ENCODE data around the gene MAD2L2. TPM values are rescaled to one million over a fixed set of nuclear protein-coding genes. Genes with fewer than 3 reads are reported as not detected.

MAD2L2 gene
- total and polyA plus RNA-seq, 5 donors from 2014 or later = 28.7 to 75.3 (median 53.7) TPM

- Histone ChIP-seq H3K4me1 (ENCODE audit: control insufficient read depth, insufficient read depth, low read length, poor library complexity, severe bottlenecking) (peaks cover 13% of the 10 kb centered on the region), H3K36me3 (ENCODE audit: control insufficient read depth, insufficient read depth, low read length) (no peaks in the 10 kb centered on the region), H3K4me3 (ENCODE audit: low read depth, low read length) (no peak overlapping the region), H3K27ac (ENCODE audit: insufficient read depth, low read length, poor library complexity, severe bottlenecking) (no peak overlapping the region), H3K27me3 (ENCODE audit: control insufficient read depth, insufficient read depth, low read length) (peaks cover 13% of the 10 kb centered on the region), H3K9me3 (ENCODE audit: control insufficient read depth in 2 of 2, low read length in 2 of 2) (no peaks in the 10 kb centered on the region)
- DNase-seq (no peak), ATAC-seq (ENCODE audit: low read depth in 2 of 2) (no peak)
- Mint-ChIP-seq H3K9me3 (peaks cover 0 to 1% (median 0%) of the 10 kb centered on the region in 7 donors), H3K4me3 (peak overlapping the region in 2 of 4 donors; percentile 23 to 52), H3K27ac (no peak overlapping the region), H3K36me3 (no peaks in the 10 kb centered on the region), H3K27me3 (peaks cover 36% of the 10 kb centered on the region), H3K4me1 (peaks cover 0 to 10% (median 2%) of the 10 kb centered on the region in 4 donors)
These were observed 4.3 kb upstream of the MAD2L2 start for GRCh38 chr1:11685210-11685752.

- Histone ChIP-seq H3K27ac (ENCODE audit: insufficient read depth, low read length, poor library complexity, severe bottlenecking) (no peak overlapping the region), H3K36me3 (ENCODE audit: control insufficient read depth, insufficient read depth, low read length) (no peaks in the 10 kb centered on the region), H3K27me3 (ENCODE audit: control insufficient read depth, insufficient read depth, low read length) (peaks cover 4% of the 10 kb centered on the region), H3K4me1 (ENCODE audit: control insufficient read depth, insufficient read depth, low read length, poor library complexity, severe bottlenecking) (peaks cover 17% of the 10 kb centered on the region), H3K4me3 (ENCODE audit: low read depth, low read length) (no peak overlapping the region), H3K9me3 (ENCODE audit: control insufficient read depth in 2 of 2, low read length in 2 of 2) (no peaks in the 10 kb centered on the region)
- DNase-seq = no peak
- Mint-ChIP-seq H3K4me3 (no peak overlapping the region), H3K27ac (no peak overlapping the region), H3K27me3 (peaks cover 24% of the 10 kb centered on the region), H3K9me3 (peaks cover 0 to 1% (median 0%) of the 10 kb centered on the region in 7 donors), H3K4me1 (peaks cover 0 to 18% (median 4%) of the 10 kb centered on the region in 4 donors), H3K36me3 (no peaks in the 10 kb centered on the region)
- ATAC-seq (ENCODE audit: low read depth in 2 of 2) = no peak
These were observed 3.1 kb upstream of the MAD2L2 start for GRCh38 chr1:11684070-11684469.

GRCh38 chr1:11682799-11683198 is 1.9 kb upstream of the MAD2L2 start:
- Histone ChIP-seq H3K27me3 (ENCODE audit: control insufficient read depth, insufficient read depth, low read length) (no peaks in the 10 kb centered on the region), H3K36me3 (ENCODE audit: control insufficient read depth, insufficient read depth, low read length) (no peaks in the 10 kb centered on the region), H3K9me3 (ENCODE audit: control insufficient read depth in 2 of 2, low read length in 2 of 2) (no peaks in the 10 kb centered on the region), H3K27ac (ENCODE audit: insufficient read depth, low read length, poor library complexity, severe bottlenecking) (no peak overlapping the region), H3K4me1 (ENCODE audit: control insufficient read depth, insufficient read depth, low read length, poor library complexity, severe bottlenecking) (peaks cover 17% of the 10 kb centered on the region), H3K4me3 (ENCODE audit: low read depth, low read length) (no peak overlapping the region)
- Mint-ChIP-seq H3K9me3 (peaks cover 0 to 1% (median 0%) of the 10 kb centered on the region in 7 donors), H3K36me3 (no peaks in the 10 kb centered on the region), H3K4me3 (peak overlapping the region in 1 of 4 donors; percentile 47), H3K27me3 (peaks cover 12% of the 10 kb centered on the region), H3K4me1 (peaks cover 0 to 26% (median 8%) of the 10 kb centered on the region in 4 donors), H3K27ac (no peak overlapping the region)
- no peak for DNase-seq
- ATAC-seq (ENCODE audit: low read depth in 2 of 2) = no peak

- no peaks in the 10 kb centered on the region for H3K9me3 ChIP-seq (ENCODE audit: control insufficient read depth in 2 of 2, low read length in 2 of 2)
- H3K27me3 Mint-ChIP-seq = peaks cover 10% of the 10 kb centered on the region
- H3K36me3 Mint-ChIP-seq = no peaks in the 10 kb centered on the region
- H3K4me1 Mint-ChIP-seq = peaks cover 0 to 26% (median 8%) of the 10 kb centered on the region in 4 donors
- peaks cover 0 to 1% (median 0%) of the 10 kb centered on the region in 7 donors for H3K9me3 Mint-ChIP-seq
- no peaks in the 10 kb centered on the region for H3K36me3 ChIP-seq (ENCODE audit: control insufficient read depth, insufficient read depth, low read length)
- no peak for ATAC-seq (ENCODE audit: low read depth in 2 of 2)
- no peaks in the 10 kb centered on the region for H3K27me3 ChIP-seq (ENCODE audit: control insufficient read depth, insufficient read depth, low read length)
- peak overlapping the region in 2 of 3 donors; percentile 56 to 94 for H3K27ac Mint-ChIP-seq
- H3K4me3 Mint-ChIP-seq = peak overlapping the region; percentile 38 to 97 (median 86)
- H3K4me3 ChIP-seq (ENCODE audit: low read depth, low read length) = no peak overlapping the region
- no peak overlapping the region for H3K27ac ChIP-seq (ENCODE audit: insufficient read depth, low read length, poor library complexity, severe bottlenecking)
- H3K4me1 ChIP-seq (ENCODE audit: control insufficient read depth, insufficient read depth, low read length, poor library complexity, severe bottlenecking) = peaks cover 17% of the 10 kb centered on the region
- DNase-seq = no peak
These were observed 1.4 kb upstream of the MAD2L2 start for GRCh38 chr1:11682287-11682771.

GRCh38 chr1:11680270-11681070 is 478 bp downstream of the MAD2L2 start:
- H3K36me3 ChIP-seq (ENCODE audit: control insufficient read depth, insufficient read depth, low read length) = peaks cover 5% of the 10 kb centered on the region
- Mint-ChIP-seq H3K4me3 (peak overlapping the region; percentile 80 to 97 (median 90)), H3K9me3 (no peaks in the 10 kb centered on the region), H3K4me1 (peaks cover 0 to 26% (median 8%) of the 10 kb centered on the region in 4 donors), H3K27me3 (no peaks in the 10 kb centered on the region), H3K27ac (peak overlapping the region in 2 of 3 donors; percentile 71 to 93), H3K36me3 (peaks cover 3% of the 10 kb centered on the region)
- no peaks in the 10 kb centered on the region for H3K27me3 ChIP-seq (ENCODE audit: control insufficient read depth, insufficient read depth, low read length)
- peaks cover 17% of the 10 kb centered on the region for H3K4me1 ChIP-seq (ENCODE audit: control insufficient read depth, insufficient read depth, low read length, poor library complexity, severe bottlenecking)
- ATAC-seq (ENCODE audit: low read depth in 2 of 2) = peak in 1 of 2 donors; percentile 2
- no peak for DNase-seq
- peak overlapping the region; percentile 67 for H3K27ac ChIP-seq (ENCODE audit: insufficient read depth, low read length, poor library complexity, severe bottlenecking)
- peak overlapping the region; percentile 72 for H3K4me3 ChIP-seq (ENCODE audit: low read depth, low read length)
- no peaks in the 10 kb centered on the region for H3K9me3 ChIP-seq (ENCODE audit: control insufficient read depth in 2 of 2, low read length in 2 of 2)

GRCh38 chr1:11678442-11678841 is 2.5 kb downstream of the MAD2L2 start:
- H3K4me1 ChIP-seq (ENCODE audit: control insufficient read depth, insufficient read depth, low read length, poor library complexity, severe bottlenecking) = peaks cover 17% of the 10 kb centered on the region
- peaks cover 0 to 26% (median 8%) of the 10 kb centered on the region in 4 donors for H3K4me1 Mint-ChIP-seq
- H3K4me3 ChIP-seq (ENCODE audit: low read depth, low read length) = no peak overlapping the region
- peaks cover 4% of the 10 kb centered on the region for H3K36me3 Mint-ChIP-seq
- DNase-seq (no peak), ATAC-seq (ENCODE audit: low read depth in 2 of 2) (no peak)
- no peaks in the 10 kb centered on the region for H3K9me3 Mint-ChIP-seq
- no peak overlapping the region for H3K27ac ChIP-seq (ENCODE audit: insufficient read depth, low read length, poor library complexity, severe bottlenecking)
- H3K27ac Mint-ChIP-seq = peak overlapping the region in 1 of 3 donors; percentile 3
- no peaks in the 10 kb centered on the region for H3K27me3 ChIP-seq (ENCODE audit: control insufficient read depth, insufficient read depth, low read length)
- peaks cover 15% of the 10 kb centered on the region for H3K36me3 ChIP-seq (ENCODE audit: control insufficient read depth, insufficient read depth, low read length)
- H3K4me3 Mint-ChIP-seq = peak overlapping the region; percentile 0 to 97 (median 60)
- no peaks in the 10 kb centered on the region for H3K9me3 ChIP-seq (ENCODE audit: control insufficient read depth in 2 of 2, low read length in 2 of 2)
- H3K27me3 Mint-ChIP-seq = no peaks in the 10 kb centered on the region

GRCh38 chr1:11676386-11677103 is 4.4 kb downstream of the MAD2L2 start:
- Mint-ChIP-seq H3K27me3 (no peaks in the 10 kb centered on the region), H3K4me1 (peaks cover 0 to 21% (median 6%) of the 10 kb centered on the region in 4 donors), H3K4me3 (peak overlapping the region in 1 of 4 donors; percentile 27), H3K27ac (no peak overlapping the region), H3K36me3 (peaks cover 7% of the 10 kb centered on the region), H3K9me3 (no peaks in the 10 kb centered on the region)
- no peaks in the 10 kb centered on the region for H3K27me3 ChIP-seq (ENCODE audit: control insufficient read depth, insufficient read depth, low read length)
- no peak overlapping the region for H3K27ac ChIP-seq (ENCODE audit: insufficient read depth, low read length, poor library complexity, severe bottlenecking)
- H3K36me3 ChIP-seq (ENCODE audit: control insufficient read depth, insufficient read depth, low read length) = peaks cover 18% of the 10 kb centered on the region
- no peak for ATAC-seq (ENCODE audit: low read depth in 2 of 2)
- no peaks in the 10 kb centered on the region for H3K9me3 ChIP-seq (ENCODE audit: control insufficient read depth in 2 of 2, low read length in 2 of 2)
- H3K4me1 ChIP-seq (ENCODE audit: control insufficient read depth, insufficient read depth, low read length, poor library complexity, severe bottlenecking) = peaks cover 11% of the 10 kb centered on the region
- no peak for DNase-seq
- H3K4me3 ChIP-seq (ENCODE audit: low read depth, low read length) = no peak overlapping the region

All from CD4-positive, CD25-positive, alpha-beta regulatory T cell (primary cell).